IPS DF 19.7 (cell line): ENCODE measurements around the gene CTPS2.
"Not testable (repeated sequence)": the region's sequence is repeated elsewhere in the genome, so short reads cannot be mapped to it uniquely, and the experiment has no call there.

Source experiments
- DNase-seq: peaks from one replicate; pipeline ENCODE4 v3.0.0-alpha.2; 2013; ENCODE audit warnings: low read depth, low spot score

CTPS2 gene, protein sequence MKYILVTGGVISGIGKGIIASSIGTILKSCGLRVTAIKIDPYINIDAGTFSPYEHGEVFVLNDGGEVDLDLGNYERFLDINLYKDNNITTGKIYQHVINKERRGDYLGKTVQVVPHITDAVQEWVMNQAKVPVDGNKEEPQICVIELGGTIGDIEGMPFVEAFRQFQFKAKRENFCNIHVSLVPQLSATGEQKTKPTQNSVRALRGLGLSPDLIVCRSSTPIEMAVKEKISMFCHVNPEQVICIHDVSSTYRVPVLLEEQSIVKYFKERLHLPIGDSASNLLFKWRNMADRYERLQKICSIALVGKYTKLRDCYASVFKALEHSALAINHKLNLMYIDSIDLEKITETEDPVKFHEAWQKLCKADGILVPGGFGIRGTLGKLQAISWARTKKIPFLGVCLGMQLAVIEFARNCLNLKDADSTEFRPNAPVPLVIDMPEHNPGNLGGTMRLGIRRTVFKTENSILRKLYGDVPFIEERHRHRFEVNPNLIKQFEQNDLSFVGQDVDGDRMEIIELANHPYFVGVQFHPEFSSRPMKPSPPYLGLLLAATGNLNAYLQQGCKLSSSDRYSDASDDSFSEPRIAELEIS

DNA sequence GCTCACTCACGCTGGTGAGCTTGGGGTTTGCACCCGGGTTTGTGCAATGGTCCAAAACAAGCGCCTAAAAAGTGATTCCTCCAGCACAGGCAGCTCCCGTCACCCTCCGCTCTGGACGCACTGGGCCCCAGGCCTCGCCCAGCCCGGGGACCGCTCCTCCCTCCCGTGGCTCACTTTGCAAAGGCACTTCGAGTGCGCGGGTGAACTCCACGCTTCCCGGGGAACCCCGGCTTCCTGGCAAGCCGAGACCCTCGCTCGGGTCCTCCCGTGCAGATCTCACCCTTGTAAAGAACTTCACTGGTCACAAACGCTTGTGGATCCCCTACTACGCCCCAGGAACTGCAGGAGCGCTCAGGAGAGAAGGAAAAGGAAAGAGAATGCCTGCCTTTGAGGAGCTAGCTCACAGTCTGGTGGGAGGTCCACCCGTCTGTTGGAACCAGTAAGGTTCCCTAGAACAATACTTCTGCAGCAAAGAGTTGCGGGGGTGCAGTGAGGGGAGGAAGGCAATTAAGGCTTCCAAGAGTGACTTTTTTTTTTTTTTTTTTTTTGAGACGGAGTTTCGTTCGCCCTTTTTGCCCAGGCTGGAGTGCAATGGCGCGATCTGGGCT lies at the start of gene CTPS2:
Gene CTPS2 (minus strand): TSS at position 122 of the 608 bp plus-strand sequence. CDS start 9,767 bp downstream, outside the sequence.
- DNase-seq, result no peak

DNA sequence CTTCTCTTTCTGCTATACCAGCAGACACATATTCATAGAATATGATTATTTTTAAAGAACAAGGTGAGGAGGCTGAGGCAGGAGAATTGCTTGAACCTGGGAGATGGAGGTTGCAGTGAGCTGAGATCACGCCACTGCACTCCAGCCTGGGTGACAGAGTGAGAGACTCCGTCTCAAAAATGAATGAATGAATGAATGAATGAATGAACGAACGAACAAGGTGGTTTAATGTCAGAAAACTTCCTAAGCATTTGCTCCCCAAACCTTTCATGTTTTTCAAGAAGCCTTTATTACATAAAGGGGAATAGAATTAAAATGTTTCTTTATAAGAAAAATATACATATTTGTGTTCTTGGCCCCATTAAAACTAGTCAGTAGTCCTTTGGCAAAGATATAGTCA lies 49.0 kb upstream of the CTPS2 start:
- not testable (repeated sequence) for DNase-seq

DNA sequence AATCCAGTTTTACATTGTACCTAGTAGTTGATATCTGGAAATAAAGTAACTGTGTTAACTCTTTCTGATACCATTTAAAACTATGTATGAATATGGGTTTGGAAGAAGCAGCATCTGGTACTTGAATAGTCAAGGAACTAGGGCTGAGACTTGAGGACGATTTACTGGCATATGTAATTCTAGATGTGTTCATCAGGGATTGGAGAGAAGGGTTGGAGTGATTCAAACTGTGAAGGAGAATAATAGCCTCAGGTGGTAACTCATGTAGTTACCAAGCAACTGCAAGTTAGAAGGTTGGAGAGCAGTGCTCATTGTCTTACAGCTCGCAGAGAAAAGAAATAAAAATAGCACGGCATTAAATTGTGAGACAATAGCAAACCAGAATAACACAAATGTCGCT lies 44.3 kb upstream of the CTPS2 start:
- DNase-seq, result no peak

DNA sequence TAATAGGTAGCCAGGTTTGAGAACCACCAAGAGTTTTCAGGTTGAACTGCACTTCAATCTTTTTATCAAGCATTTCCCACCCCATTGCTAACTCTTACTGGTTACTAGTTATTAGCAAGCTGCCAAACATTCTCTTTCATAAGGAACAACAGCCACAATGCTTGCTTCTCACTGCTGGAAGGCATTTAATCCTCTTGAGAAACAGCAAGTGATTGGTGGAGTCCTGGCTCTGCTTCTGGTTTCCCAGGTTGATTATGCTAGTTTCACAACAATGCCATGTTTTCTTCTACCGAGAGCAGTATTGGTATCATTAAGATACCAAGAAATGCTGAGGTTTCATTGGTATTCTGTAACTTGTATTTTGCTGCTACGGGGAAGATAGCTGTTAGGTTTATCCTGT lies 41.5 kb upstream of the CTPS2 start:
- no peak for DNase-seq

DNA sequence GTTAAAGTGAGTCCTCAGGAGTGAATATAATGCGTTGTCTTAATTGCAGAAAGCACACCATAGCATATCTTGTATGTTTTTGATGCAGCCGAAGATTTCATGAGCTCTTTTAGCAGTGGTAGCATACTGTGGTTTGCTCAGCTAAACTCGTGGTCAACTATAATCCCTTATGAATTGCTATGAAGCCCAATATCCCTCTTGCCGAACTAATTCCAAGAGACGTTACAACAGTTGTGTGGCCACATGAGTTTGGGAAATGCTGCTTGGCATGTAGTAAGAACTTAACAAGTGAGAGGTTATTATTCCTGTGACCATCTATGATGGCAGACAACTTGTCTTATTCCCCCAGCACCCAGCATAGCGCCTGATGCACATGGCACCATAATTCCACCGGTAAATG lies 37.7 kb upstream of the CTPS2 start:
- no peak for DNase-seq

DNA sequence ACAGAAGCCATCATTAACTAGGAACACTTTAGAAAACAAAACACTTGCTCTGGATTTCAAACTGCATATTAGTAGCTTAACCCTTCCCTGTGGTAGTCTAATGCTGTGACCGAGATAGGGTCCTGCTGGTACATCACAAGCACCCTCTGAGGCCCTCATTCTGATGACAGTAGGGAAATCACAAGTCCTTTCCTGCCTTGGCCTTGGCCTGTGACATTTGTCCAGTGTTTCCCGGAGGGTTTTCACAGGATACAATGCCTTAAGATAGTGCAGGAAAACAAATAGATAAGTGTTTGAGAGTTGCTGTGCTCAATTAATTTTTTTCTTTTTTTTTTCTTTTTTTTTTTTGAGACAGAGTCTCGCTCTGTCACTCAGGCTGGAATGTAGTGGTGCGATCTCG lies 36.0 kb upstream of the CTPS2 start:
- no peak for DNase-seq

DNA sequence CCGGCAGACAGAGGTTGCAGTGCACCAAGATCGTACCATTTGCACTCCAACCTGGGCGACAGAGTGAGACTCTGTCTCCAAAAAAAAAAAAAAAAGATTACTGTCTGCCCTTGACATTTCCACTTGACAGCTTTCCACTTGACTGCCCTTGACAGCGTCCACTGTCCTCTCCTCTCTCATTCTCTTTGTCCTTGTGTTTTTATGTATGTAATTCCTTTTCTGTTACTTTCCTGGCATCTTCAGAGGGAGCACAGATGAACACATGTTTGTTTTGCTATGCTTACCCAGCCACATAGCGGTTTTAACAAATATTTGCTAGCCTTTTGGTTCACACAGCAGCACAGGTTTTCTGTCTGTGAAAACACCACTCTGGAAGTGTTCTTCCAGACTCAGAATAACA lies 33.2 kb upstream of the CTPS2 start:
- DNase-seq, result no peak

DNA sequence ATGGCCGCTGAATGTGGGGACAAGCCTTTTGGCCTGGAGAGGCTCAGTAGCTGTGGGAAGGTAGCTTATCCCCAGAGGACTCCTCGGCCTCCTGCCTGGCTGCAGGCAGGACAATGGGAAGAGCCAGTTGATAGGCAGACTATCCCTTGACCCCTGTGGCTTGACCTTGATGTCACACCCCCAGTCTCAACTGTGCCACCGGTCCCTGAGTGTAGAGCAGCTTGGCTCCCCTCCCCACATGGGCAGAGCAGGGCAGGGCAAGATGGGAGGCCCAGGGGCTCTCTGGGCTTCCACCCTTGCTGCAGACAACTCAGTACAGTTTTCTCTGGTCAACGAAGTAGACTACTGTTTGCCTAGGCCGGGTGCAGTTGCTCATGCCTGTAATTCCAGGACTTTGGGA lies 32.6 kb upstream of the CTPS2 start:
- no peak for DNase-seq

DNA sequence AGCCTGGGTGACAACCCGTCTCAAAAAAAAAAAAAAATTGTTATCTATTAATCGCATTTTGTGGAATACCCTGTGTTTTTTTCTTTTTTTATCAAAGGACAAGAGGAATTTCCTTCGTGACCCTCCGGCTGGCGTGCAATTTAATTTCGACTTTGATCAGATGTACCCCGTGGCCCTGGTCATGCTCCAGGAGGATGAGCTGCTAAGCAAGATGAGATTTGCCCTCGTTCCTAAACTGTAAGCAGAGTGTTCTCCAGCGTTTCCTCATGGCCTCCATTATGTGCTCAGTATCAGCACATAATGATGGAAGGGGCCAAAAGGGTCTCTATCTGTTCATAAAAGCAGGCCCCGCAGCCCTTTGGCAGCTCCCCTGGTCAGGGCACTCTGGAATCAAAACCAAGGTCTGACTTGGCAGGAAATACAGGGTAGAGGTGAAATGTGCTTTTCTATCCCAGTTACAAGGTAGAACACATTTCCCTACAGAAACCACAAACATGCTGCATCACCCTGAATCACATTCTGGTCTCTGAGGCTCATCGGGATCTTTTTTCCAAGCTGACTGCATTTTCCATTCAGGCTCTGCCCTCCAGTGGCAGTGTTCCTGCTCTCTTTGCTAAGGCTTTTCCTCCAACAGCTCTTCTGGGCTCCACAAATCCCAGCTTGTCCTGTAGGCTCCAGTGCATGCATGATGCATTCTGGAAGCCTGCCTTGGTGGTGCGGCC lies 31.3 kb upstream of the CTPS2 start:
- no peak for DNase-seq

DNA sequence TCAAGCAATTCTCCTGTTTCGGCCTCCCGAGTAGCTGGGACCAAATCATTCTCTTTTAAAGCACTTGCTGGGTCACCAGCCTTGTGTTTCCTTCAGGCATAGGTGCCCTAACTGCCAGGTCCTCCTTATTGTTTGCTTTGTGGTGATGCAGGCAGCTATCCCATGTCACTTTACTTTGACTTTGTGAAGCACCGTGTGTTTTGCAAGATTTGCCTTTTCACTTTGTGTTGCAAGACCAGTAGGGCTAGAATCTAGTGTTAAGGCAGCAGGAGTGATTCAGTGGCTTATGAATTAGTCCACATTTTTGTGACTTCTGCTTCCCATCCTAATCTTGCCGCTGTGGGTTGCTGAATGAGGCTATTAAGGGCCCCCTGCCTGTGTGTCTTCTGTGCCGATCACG lies 27.1 kb upstream of the CTPS2 start:
- DNase-seq, result no peak

DNA sequence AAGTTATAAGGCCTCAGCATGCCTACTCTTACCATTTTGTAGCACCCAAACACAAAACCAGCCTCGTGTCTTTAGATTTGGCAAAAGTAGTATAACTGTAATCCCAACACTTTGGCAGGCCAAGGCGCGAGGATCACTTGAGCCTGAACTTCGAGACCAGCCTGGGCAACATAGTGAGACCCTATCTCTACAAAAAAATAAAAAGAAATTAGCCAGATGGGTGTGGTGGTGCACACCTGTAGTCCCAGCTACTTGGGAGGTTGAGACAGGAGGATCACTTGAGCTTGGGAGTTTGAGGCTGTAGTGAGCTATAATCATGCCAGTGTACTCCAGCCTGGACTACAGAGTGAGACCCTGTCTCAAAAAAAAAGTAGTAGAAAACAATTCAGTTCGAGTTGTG lies 24.6 kb upstream of the CTPS2 start:
- no peak for DNase-seq

DNA sequence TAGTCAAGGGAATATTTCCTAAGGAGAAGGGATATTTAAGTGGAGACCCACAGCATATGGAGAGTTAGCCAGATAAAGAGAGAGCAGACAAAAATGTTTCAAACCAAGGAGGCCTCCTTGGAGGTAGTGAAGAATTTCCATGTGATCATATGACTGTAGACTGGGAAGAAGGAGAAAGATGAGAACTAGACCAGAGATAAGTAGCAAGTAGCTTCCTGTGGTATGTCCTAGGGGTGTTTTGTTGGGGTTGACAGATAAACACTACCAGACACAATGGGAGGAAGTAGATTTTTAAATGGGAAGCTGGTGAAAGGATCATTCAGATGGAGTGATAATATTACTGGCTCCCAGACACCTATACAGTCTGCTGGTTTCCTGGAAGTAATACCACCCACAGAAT lies 20.5 kb upstream of the CTPS2 start:
- no peak for DNase-seq

DNA sequence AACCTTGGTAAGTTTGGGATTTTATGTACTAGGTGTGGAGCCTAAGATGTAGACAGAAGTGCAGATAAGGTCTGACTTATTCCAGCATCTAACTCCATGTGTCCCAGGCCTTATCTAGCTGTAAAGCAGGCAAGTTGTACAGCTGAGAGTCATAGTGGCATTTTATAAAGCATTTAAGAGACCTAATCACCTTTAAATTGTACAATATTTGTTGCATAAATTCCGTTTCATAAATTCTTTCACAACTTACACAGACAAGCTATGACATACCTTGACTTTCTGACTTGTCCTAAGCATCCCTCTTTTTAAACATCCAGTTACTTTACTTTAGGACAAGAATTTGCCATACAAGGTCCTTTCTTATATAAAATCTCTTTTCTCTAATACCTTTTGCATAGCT lies 18.0 kb upstream of the CTPS2 start:
- DNase-seq, result no peak

DNA sequence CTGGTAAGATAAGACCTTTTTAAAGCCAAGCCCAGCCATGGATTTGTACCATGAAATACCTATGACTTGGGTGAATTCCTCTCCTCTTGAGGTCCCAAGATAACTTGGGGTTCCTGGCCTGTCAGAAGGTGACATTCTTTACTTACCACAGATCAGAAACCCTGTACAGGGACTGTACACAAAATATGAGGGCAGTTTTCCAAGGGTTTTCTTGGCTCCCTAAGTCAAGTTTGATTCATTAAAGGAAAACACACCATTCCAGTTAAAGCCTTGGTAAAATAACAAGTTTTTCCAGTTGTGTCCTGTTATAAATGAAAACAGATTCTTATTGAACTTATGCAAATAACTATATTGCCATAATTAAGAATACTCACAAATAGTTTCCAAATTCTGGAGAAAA lies 15.2 kb upstream of the CTPS2 start:
- no peak for DNase-seq

DNA sequence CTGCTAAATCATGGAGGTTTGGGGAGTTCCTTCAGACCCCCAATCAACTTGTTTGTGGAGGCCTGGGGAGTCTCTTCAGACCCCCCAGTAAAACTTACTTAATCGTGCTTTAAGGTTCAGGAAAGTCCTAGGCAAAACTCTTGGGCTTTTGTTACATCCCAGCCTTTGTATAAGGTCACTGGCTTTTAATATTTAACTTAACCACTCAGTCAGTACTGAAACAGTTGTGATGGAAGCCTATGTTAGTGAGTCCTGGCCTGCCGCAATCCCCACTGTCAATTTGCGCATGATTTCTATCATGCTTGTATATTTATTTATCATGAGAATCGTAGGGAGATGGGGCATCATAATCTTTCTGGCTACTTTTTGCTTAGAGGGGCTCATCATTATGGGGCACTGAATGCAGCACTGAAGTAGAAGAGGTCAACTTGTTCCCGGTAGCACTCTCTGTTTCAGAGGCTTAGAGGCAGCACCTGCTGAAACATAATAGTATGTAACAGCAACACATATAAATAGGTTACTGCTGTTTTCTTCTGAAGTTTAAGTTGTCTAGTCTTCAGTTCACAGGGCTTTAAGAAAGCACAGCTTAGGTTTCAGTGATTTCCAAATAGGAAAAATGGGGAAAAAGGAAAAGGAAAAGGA lies 14.0 kb upstream of the CTPS2 start:
- DNase-seq, result not testable (repeated sequence)

DNA sequence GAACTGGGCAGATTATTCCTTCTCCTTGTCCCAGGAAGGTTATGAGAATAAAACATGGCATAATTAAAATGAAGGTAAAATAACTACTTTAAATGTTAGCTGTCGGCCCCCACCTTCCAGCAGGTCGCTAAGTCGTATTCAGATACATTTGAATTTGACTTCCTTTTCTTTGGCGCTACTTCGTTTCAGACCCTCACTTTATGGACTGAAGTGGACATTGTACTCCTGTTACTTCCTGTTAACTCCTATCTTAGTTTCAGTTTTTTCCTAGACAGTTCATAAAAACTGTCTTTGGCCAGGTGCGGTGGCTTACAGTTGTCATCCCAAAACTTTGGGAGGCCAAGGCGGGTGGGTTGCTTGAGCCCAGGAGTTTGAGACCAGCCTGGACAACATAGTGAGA lies 12.6 kb upstream of the CTPS2 start:
- DNase-seq, result no peak

DNA sequence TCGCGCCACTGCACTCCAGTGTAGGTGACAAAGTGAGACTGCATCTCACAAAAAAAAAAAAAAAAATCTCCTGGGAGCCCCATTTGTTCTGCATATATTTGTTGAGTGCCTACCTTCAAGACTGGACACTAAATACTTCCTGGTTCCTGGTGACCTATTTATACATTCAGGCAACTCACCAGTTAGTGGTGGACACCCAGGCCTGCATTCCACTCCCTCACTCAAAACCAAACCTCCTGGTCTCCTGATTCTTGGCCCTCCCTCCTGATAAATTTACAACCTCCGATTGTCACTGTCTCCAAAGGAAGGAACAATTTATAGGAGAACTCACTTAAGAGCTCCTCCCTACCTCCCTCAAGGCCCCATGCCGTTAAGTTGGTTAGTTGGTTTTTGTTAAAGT lies 10.0 kb upstream of the CTPS2 start:
- no peak for DNase-seq

DNA sequence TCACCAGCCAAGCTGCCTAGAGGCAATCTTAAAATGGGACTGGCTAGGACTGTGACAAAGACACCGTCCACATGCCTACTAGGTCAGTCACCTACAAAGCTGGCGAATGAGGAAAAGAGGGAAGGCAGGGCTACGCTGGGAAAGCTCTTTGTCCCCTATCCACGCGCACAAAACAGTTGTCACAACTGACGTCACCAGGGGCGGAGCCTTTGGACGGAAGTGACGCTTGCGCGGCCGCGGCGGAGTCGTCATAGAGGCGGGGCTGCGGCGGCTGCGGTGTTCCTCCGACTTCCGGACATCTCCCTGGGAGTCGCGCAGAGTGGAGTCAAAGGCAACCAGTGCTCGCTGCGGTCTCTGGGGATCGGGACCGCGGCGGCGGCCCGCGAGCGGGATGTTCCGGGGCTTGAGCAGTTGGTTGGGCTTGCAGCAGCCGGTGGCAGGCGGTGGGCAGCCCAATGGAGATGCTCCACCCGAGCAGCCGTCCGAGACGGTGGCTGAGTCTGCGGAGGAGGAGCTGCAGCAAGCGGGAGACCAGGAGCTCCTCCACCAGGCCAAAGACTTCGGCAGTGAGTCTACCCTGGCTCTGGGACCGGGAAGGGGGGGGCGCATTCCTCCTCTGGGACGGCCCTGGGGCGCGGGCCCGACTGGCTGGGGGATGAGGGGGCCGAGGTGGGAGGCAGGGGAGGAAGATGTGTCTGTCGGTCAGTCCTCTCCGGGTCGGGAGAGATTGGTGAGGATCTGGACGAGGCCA lies 7.0 kb upstream of the CTPS2 start, which contains the start of gene SYAP1:
Gene SYAP1 (plus strand): TSS at position 279 of the 751 bp plus-strand sequence. CDS start 113 bp downstream, at position 392.
- peak; percentile 82 for DNase-seq

DNA sequence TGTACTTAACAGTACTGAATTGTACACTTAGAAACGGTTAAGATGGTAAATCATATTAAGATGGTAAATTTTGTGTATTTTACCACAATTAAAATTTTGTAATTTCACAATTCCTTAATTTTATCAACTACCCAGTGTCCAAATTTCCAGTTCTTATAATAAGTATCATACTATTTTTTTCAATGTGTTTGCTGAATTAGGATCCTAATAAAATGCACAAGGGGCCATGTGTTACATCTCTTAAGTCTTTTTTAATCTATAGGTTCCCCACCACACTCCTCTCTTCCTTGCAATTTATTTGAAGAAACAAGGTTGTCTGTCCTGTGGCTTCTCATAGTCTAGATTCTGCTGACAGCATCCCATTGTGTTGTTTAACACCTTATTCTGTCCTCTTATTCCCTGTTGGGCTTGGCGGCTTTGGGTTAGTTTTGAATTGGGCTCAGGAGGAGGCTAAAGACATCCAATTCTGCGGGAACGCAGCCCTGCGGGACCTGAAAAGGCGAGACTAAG lies 6.4 kb upstream of the CTPS2 start:
- no peak for DNase-seq

DNA sequence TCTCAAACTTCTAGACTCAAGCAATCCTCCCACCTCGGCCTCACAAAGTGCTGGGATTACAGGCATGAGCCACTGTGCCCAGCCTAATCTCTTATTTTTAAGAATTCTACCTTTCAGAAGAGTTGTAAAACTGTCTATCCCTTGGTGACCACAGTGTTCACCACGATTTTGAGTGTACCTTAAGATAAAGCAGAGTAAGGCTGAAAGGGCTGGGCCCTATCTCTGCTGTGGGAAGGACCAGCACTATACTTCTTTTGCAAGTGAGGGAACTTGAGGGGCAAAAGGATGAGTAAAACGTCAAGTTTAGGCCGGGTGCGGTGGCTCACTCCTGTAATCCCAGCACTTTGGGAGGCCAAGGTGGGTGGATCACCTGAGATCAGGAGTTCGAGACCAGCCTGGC lies 4.0 kb upstream of the CTPS2 start:
- not testable (repeated sequence) for DNase-seq

DNA sequence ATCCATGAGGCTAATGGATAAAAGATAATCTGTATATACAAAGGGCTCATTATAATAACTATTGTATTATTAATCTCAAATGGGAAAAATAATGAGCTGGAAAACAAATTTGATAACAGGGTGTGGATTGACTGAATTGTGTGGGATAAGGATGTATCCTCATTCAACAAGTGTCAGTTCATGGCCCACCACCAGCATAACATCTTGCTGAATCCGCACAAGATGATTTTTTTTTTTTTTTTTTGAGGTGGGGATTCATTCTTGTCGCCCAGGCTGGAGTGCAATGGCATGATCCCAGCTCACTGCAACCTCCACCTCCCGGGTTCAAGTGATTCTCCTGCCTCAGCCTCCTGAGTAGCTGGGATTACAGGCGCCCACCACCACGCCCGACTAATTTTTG lies 3.2 kb upstream of the CTPS2 start:
- DNase-seq, result not testable (repeated sequence)
